B cell (primary cell): ENCODE data around the gene OR14I1. TPM values are rescaled to one million over a fixed set of nuclear protein-coding genes. Genes with fewer than 3 reads are reported as not detected.

Experiments used
- ATAC-seq: fragments of 200-7000 bp; cut with Tn5 transposase; one replicate; pipeline ENCODE4 v1.10.0; 2021; ENCODE audit warnings: low read depth, mild to moderate bottlenecking, moderate number of reproducible peaks, moderate library complexity
- CTCF ChIA-PET: fragments of 350-600 bp; sonication (Branson Sonifier 250); formaldehyde crosslinking; loops from one replicate; lab custom pipeline; 2021; ENCODE audit warnings: antibody characterized with exemption, inconsistent platforms; lab: Charles Lee
- POLR2A ChIA-PET: fragments of 350-600 bp; sonication (Branson Sonifier 250); formaldehyde crosslinking; loops from one replicate; lab custom pipeline; 2021; ENCODE audit warnings: antibody characterized with exemption; lab: Charles Lee
- DNase-seq: peaks from one replicate; pipeline ENCODE4 v3.0.0; 2013
- H2AFZ ChIP-seq: 2 replicates; pipeline ENCODE4 v1.6.1; 2012; ENCODE audit warnings: mild to moderate bottlenecking, low read depth, low read length; ENCODE audit not compliant: insufficient read depth, poor library complexity, severe bottlenecking
- H3K27ac ChIP-seq, 2 donors: 1 replicate in 1 of 2; 2 replicates in 1 of 2; pipeline ENCODE4 v1.5.1; 2012 to 2013; ENCODE audit warnings: low read length in 2 of 2, mild to moderate bottlenecking in 2 of 2, moderate library complexity in 1 of 2
- H3K27me3 ChIP-seq, 4 experiments: fragments of 200-600 bp in 1 of 4; sonication (generic) in 1 of 4; replicated peaks in 1 of 4; 1 replicate in 2 of 4; 2 replicates in 2 of 4; pipeline versions ENCODE4 v1.6.1 to v1.7.0; 2013 to 2016; ENCODE audit warnings: low read length in 3 of 4, mild to moderate bottlenecking in 2 of 4, mixed read lengths in 1 of 4, moderate library complexity in 1 of 4; ENCODE audit not compliant: insufficient read depth in 4 of 4, control insufficient read depth in 3 of 4; ENCODE audit errors: control extremely low read depth in 1 of 4
- H3K36me3 ChIP-seq, 2 experiments: replicated peaks in 1 of 2; 1 replicate in 1 of 2; 2 replicates in 1 of 2; pipeline versions ENCODE4 v1.6.1 to v1.7.1; 2013; ENCODE audit warnings: low read length in 1 of 2; ENCODE audit not compliant: insufficient read depth in 2 of 2, control insufficient read depth in 1 of 2; ENCODE audit errors: control extremely low read depth in 1 of 2, extremely low read depth in 1 of 2
- H3K4me1 ChIP-seq, 2 donors: fragments of 200-600 bp in 1 of 2; sonication (generic) in 1 of 2; 1 replicate in 1 of 2; 2 replicates in 1 of 2; pipeline versions ENCODE4 v1.5.1 to v1.6.1; 2013 to 2017; ENCODE audit warnings: low read length in 2 of 2; ENCODE audit not compliant: control insufficient read depth in 2 of 2, insufficient read depth in 2 of 2
- H3K4me2 ChIP-seq: replicated peaks from 2 replicates; pipeline ENCODE3; 2012; ENCODE audit warnings: mild to moderate bottlenecking, low read depth, low read length; ENCODE audit not compliant: poor library complexity, severe bottlenecking
- H3K4me3 ChIP-seq, 5 experiments: fragments of 200-600 bp in 1 of 5; sonication (generic) in 1 of 5; 1 replicate in 3 of 5; 2 replicates in 2 of 5; pipeline versions ENCODE4 v1.5.1 to v1.7.0; 2011 to 2016; ENCODE audit warnings: low read length in 4 of 5, mild to moderate bottlenecking in 4 of 5, low read depth in 2 of 5, control low read depth in 1 of 5, moderate library complexity in 1 of 5; ENCODE audit not compliant: insufficient read depth in 1 of 5; ENCODE audit errors: control extremely low read depth in 1 of 5, extremely low read depth in 1 of 5
- H3K79me2 ChIP-seq: fragments of 200-600 bp; sonication (generic); one replicate; pipeline ENCODE4 v1.6.0; 2016; ENCODE audit warnings: low read length; ENCODE audit not compliant: control insufficient read depth, insufficient read depth
- H3K9ac ChIP-seq: fragments of 200-600 bp; sonication (generic); 2 replicates; pipeline ENCODE4 v1.6.1; 2017; ENCODE audit warnings: mild to moderate bottlenecking, low read length, moderate library complexity
- H3K9me3 ChIP-seq, 3 donors: one replicate each; pipeline versions ENCODE4 v1.6.1 to v1.7.1; 2013; ENCODE audit warnings: low read length in 2 of 3; ENCODE audit not compliant: control insufficient read depth in 2 of 3, insufficient read depth in 1 of 3; ENCODE audit errors: control extremely low read depth in 1 of 3
- H4K20me1 ChIP-seq: 2 replicates; pipeline ENCODE4 v1.6.0; 2012; ENCODE audit warnings: mild to moderate bottlenecking, low read length; ENCODE audit not compliant: insufficient read depth, control insufficient read depth, poor library complexity, severe bottlenecking
- H3K27ac Mint-ChIP-seq: one replicate; pipeline ENCODE4 v1.8.0; 2021; ENCODE audit warnings: mixed read lengths
- H3K27me3 Mint-ChIP-seq: one replicate; pipeline ENCODE4 v1.8.0; 2021; ENCODE audit warnings: mixed read lengths
- H3K4me1 Mint-ChIP-seq: one replicate; pipeline ENCODE4 v1.8.0; 2021; ENCODE audit warnings: mixed read lengths
- H3K4me3 Mint-ChIP-seq: one replicate; pipeline ENCODE4 v1.8.0; 2021; ENCODE audit warnings: mixed read lengths
- H3K9me3 Mint-ChIP-seq: one replicate; pipeline ENCODE4 v1.8.0; 2022; ENCODE audit warnings: mixed read lengths; ENCODE audit not compliant: insufficient read depth
- EZH2 ChIP-seq: IDR thresholded peaks from 2 replicates; pipeline ENCODE4 v1.6.1; 2012; ENCODE audit warnings: borderline replicate concordance, low read depth, mild to moderate bottlenecking, moderate library complexity, low read length; ENCODE audit not compliant: insufficient read depth, poor library complexity, severe bottlenecking
- WGBS: methylation state at CpG from one replicate; pipeline ENCODE4 v1.1.5; 2013; ENCODE audit warnings: missing lambda C conversion rate; ENCODE audit not compliant: insufficient coverage; 5-methylcytosine and 5-hydroxymethylcytosine counted together
- intact Hi-C: fragments of 100-400 bp; cut with micrococcal nuclease; formaldehyde crosslinking; loops from one replicate; pipeline ENCODE4 v1.10.0; 2022
- polyA plus RNA-seq: library from polyadenylated mRNA; depleted of rRNA; stranded (reverse); fragments of >200 nt; gene quantifications from 2 replicates; pipeline ENCODE4 v1.2.3, GENCODE V29; 2012
- total RNA-seq, 2 donors: library from RNA; stranded (reverse); fragments of 120-200 nt in 1 of 2; gene quantifications; 1 replicate in 1 of 2; 2 replicates in 1 of 2; pipeline versions ENCODE4 v1.2.3 to v1.2.4, GENCODE V29; 2013 to 2022
- TF ChIP-seq, protein P1 (sequence below): fragments of 200-600 bp; IDR thresholded peaks from one replicate; pipeline ENCODE4 v1.8.0; 2022; ENCODE audit warnings: antibody characterized with exemption, mild to moderate bottlenecking

OR14I1 gene
- total and polyA plus RNA-seq, 2 donors (not counting 1 experiment from before 2014, with no cell fraction given), result not detected

DNA sequence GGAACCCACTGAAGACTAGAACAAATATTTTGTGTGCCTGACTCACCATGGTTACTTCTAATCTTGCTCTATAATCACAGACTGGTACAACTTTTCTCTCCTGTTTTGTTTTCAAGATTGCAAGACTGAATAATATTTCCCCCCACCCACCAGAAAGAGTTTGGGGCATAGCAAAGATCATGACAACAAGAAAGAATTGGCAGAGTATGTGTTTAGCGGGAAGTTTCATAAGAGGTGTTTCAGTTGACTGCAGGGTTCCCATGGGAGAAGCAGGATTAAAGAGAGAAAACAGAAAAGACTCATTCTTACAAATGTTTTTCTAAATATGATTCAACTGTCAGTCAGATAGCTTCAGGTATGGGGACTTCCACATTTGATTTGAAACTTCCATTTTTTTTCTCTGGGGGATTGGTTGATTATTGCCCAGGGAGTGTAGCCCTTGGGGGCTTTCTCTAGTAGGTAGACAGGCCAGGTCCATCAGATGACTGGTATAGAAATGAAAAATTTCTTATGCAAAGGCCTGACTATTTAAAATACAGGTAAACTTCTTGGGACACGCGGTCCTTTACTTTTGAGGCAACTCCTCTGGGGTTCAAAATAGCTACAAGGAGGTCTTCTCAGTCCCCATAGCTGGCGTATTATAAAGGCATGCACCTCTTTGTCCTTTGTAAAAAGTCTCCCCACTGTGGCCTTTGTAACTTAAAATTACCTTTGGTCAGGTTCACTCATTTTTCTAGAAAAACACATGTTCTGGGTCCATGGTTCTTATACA, 13.9 kb downstream of the OR14I1 start:
- no peaks in the 10 kb centered on the region for H3K79me2 ChIP-seq
- intact Hi-C loops, result no loop called here
- no peak overlapping the region for H3K9ac ChIP-seq
- H3K4me2 ChIP-seq, result no peak overlapping the region
- TF ChIP-seq EZH2, result no peak
- TF ChIP-seq, protein P1, sequence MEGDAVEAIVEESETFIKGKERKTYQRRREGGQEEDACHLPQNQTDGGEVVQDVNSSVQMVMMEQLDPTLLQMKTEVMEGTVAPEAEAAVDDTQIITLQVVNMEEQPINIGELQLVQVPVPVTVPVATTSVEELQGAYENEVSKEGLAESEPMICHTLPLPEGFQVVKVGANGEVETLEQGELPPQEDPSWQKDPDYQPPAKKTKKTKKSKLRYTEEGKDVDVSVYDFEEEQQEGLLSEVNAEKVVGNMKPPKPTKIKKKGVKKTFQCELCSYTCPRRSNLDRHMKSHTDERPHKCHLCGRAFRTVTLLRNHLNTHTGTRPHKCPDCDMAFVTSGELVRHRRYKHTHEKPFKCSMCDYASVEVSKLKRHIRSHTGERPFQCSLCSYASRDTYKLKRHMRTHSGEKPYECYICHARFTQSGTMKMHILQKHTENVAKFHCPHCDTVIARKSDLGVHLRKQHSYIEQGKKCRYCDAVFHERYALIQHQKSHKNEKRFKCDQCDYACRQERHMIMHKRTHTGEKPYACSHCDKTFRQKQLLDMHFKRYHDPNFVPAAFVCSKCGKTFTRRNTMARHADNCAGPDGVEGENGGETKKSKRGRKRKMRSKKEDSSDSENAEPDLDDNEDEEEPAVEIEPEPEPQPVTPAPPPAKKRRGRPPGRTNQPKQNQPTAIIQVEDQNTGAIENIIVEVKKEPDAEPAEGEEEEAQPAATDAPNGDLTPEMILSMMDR, result no peak
- ATAC-seq, result peak; percentile 63
- H3K27ac ChIP-seq, result no peak overlapping the region
- peak overlapping the region; percentile 1 for H2AFZ ChIP-seq
- Mint-ChIP-seq H3K9me3 (peaks cover 2% of the 10 kb centered on the region), H3K27me3 (no peaks in the 10 kb centered on the region), H3K27ac (peak overlapping the region; percentile 70), H3K4me1 (peaks cover 15% of the 10 kb centered on the region), H3K4me3 (peak overlapping the region; percentile 40)
- H3K36me3 ChIP-seq, result no peaks in the 10 kb centered on the region
- POLR2A ChIA-PET, result no interaction called here
- peak; percentile 14 for DNase-seq
- H3K27me3 ChIP-seq, result no peaks in the 10 kb centered on the region
- H3K4me1 ChIP-seq, result peaks cover 0 to 8% of the 10 kb centered on the region in 2 donors
- H3K9me3 ChIP-seq, result peaks cover 0 to 10% (median 2%) of the 10 kb centered on the region in 3 donors
- no peak overlapping the region for H3K4me3 ChIP-seq
- no peaks in the 10 kb centered on the region for H4K20me1 ChIP-seq
- CTCF ChIA-PET, result interaction anchor here (1.3 to 21.8 kb wide), 5 partner anchors 9 to 118 kb away, joined by 3 to 274 read pairs (median 7); no protein-coding TSS in a partner anchor
- 69% methylated on average over 3 of the region's 4 CpGs for WGBS

DNA sequence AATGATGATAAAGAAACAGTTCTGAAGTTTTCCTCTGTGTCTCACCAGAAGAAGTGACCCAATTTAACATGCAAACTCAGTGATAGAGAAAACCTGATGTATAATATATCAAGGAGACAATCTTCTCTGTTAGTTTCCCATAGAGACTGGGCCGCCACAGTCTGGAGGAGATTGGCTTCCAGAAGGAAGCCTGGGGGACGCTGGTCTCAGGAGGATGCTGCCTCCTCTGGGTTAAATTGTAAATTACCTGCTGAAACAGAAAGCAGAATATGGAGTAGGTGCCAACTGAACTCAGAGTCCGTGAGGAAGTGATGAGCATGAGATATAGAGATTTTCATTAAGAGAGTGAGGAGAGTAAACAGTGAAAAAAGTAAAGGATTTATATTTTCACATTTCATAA, 15.8 kb downstream of the OR14I1 start:
- no peak overlapping the region for H3K27ac Mint-ChIP-seq

More for the DNA sequence above, 15.8 kb downstream of the OR14I1 start:
- Histone ChIP-seq H3K9ac (no peak overlapping the region), H3K9me3 (peaks cover 0 to 4% (median 2%) of the 10 kb centered on the region in 3 donors), H3K27ac (no peak overlapping the region), H3K4me1 (peaks cover 0 to 8% of the 10 kb centered on the region in 2 donors), H3K79me2 (no peaks in the 10 kb centered on the region), H2AFZ (peak overlapping the region; percentile 56), H3K4me3 (no peak overlapping the region), H3K4me2 (peak overlapping the region; percentile 42), H3K36me3 (no peaks in the 10 kb centered on the region), H3K27me3 (no peaks in the 10 kb centered on the region), H4K20me1 (no peaks in the 10 kb centered on the region)
- peaks cover 2% of the 10 kb centered on the region for H3K27me3 Mint-ChIP-seq
- peak overlapping the region; percentile 8 for H3K4me3 Mint-ChIP-seq
- H3K4me1 Mint-ChIP-seq, result peaks cover 15% of the 10 kb centered on the region
- peak; percentile 75 for DNase-seq
- no peak for TF ChIP-seq EZH2
- TF ChIP-seq, protein P1, result peak; percentile 78
- ChIA-PET POLR2A (interaction anchor here (1.2 kb wide), 1 partner anchor 118 kb away, joined by 3 read pairs; no protein-coding TSS in a partner anchor), CTCF (interaction anchor here (0.8 to 21.8 kb wide), 11 partner anchors 10 to 282 kb away, joined by 3 to 274 read pairs (median 5); no protein-coding TSS in a partner anchor)
- WGBS, result 23% methylated on average over 2 of the region's 3 CpGs
- intact Hi-C loops, result loop anchor here (1.0 kb wide), 1 partner anchor 65 kb away; no protein-coding TSS in a partner anchor
- H3K9me3 Mint-ChIP-seq, result peaks cover 2% of the 10 kb centered on the region
- peak; percentile 79 for ATAC-seq
